Right lobe of liver (tissue), 4 donors: ENCODE measurements around the gene BCL2.

Experiments
- CTCF ChIP-seq, 4 donors: fragments of 200-600 bp in 3 of 4; fragments of 450-650 bp in 1 of 4; IDR thresholded peaks; one replicate each; pipeline versions ENCODE4 v1.5.1 to v1.8.0; 2016 to 2022; ENCODE audit warnings: antibody characterized with exemption in 4 of 4, mild to moderate bottlenecking in 2 of 4
- POLR2A ChIP-seq: fragments of 450-650 bp; IDR thresholded peaks from one replicate; pipeline ENCODE4 v1.6.1; 2017; ENCODE audit warnings: antibody characterized with exemption, mild to moderate bottlenecking
- donor health status: DM: no; HTN: no; CAD: no.
- donor health status: DM: no; HTN: no; CAD: no.
- donor health status: DM: no; HTN: yes; CAD: no.

- TF ChIP-seq CTCF (IDR thresholded peaks at IDR 0.05) (no peak), POLR2A (no peak)
These were observed 179.5 kb downstream of the BCL2 start for GRCh38 chr18:63140038-63140450.
